HG03432 (cell line): Measurements from ENCODE around the gene PTPN6.
A peak's percentile ranks its signal among the peaks of the same experiment; 100 is the strongest.

ENCODE experiments used
- ATAC-seq: cut with Tn5 transposase; IDR thresholded peaks from one replicate; pipeline ENCODE4 v1.9.1; 2021; ENCODE audit warnings: mild to moderate bottlenecking, moderate library complexity; ENCODE audit not compliant: unreplicated experiment

PTPN6 gene

GRCh38 chr12:6965026-6965661 is 14.0 kb downstream of the PTPN6 start:
- peak; percentile 37 for ATAC-seq

- ATAC-seq, result no peak
Observed at GRCh38 chr12:6965714-6966113, 14.6 kb downstream of the PTPN6 start.

DNA sequence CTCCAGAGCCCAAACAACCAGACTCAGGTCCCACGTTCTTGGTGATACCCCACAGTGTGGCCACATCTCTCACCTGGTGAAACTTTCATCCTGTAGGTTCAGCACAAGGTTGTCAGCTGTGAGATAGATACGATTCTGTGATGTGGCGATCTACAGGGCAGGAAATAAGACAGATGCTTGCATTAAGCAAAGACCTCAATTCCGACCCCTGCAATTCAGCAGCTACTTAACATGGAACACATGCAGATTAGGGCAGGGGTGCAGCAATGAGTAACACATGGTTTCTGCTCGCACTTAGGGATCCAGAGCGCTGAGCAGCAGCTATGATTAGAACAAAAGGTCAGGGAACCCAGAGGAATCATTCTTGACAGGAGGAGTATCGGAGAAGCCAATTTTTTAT is 15.2 kb downstream of the PTPN6 start:
- ATAC-seq, result no peak

DNA sequence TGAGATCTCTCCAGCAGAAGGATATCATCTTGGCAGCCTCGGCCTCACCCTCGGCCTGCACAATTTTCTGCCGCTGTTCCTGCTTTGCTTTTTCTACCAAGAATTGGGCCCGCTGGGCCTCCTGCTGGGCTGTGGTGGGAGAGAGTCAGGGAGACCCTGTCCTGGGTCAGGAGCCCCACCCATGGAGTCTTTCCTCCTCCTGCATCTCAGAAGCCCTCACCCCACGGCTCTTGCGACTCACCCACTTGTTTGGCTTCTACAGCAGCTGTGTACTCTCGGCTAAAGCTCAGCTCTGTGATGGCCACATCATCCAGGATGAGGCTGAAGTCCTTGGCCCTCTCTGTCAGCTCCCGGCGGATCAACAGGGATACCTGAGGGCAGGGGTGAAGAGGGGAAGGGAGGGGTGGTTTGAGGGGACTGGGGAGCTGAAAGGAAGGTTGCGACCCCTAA is 16.5 kb downstream of the PTPN6 start:
- ATAC-seq, result no peak

DNA sequence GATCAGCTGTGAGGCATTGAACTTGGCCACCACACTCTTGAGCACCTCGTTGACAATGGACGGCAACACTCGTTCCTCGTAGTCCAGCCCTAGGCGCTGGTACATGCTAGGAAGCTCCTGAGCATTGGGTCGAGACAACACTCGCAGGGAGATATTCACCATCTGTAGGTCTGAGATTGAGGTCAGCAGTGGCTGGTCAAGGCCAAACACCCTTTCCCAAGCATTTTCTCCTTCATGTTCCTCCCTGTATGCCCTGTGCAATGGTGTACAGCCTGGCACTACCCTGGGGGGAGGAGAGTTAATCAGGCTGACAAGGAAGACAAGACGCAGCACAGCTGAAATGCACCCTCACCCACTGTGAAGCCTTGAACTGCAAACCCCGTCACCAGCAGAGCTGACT is 17.3 kb downstream of the PTPN6 start:
- no peak for ATAC-seq

- no peak for ATAC-seq
Observed at GRCh38 chr12:6970096-6970527, 19.0 kb downstream of the PTPN6 start.

DNA sequence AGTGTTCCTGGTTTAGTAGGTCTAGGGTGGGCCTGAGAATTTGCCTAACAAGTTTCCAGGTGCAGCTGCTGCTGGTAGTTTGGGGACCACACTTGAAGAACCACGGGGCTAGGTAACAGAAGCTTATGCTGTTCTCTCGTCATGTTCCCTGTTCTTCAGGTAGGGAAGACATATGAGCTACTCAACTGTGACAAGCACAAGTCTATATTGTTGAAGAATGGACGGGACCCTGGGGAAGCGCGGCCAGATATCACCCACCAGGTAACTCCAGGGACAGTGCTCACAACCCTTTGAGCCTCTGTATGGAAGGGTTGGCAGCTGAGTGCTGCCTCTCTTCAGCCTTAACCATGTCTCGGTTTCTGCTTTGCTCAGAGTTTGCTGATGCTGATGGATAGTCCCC is 23.0 kb downstream of the PTPN6 start:
- ATAC-seq, result no peak

GRCh38 chr12:6975297-6976032 is 24.3 kb downstream of the PTPN6 start:
- no peak for ATAC-seq

DNA sequence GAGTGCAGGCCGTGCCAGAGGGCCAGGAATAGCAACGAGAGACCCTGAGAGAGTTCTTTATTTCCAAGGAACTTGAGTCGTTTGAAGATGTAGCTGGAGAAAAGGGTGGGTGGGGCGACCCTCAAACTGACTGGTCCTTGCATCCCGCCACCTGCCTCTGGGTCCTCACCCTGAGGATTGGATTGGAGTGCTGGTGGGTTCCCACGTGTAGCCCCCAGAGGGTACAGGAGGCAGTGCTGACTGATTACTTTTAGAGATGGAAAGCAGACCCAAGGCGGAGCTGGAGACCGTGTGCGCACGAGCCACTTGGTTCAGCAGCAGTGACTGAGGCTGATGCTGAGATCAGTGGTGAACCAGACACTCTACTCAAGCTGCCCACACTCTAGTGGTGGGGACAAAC is 26.5 kb downstream of the PTPN6 start:
- no peak for ATAC-seq

- no peak for ATAC-seq
Observed at GRCh38 chr12:6978188-6978587, 27.0 kb downstream of the PTPN6 start.

- no peak for ATAC-seq
Observed at GRCh38 chr12:6978611-6979011, 27.5 kb downstream of the PTPN6 start.

- no peak for ATAC-seq
Observed at GRCh38 chr12:6979021-6979420, 27.9 kb downstream of the PTPN6 start.

GRCh38 chr12:6979453-6979852 is 28.3 kb downstream of the PTPN6 start:
- ATAC-seq, result no peak

- ATAC-seq, result no peak
Observed at GRCh38 chr12:6980075-6980474, 28.9 kb downstream of the PTPN6 start.

- no peak for ATAC-seq
Observed at GRCh38 chr12:6980740-6981139, 29.6 kb downstream of the PTPN6 start.

DNA sequence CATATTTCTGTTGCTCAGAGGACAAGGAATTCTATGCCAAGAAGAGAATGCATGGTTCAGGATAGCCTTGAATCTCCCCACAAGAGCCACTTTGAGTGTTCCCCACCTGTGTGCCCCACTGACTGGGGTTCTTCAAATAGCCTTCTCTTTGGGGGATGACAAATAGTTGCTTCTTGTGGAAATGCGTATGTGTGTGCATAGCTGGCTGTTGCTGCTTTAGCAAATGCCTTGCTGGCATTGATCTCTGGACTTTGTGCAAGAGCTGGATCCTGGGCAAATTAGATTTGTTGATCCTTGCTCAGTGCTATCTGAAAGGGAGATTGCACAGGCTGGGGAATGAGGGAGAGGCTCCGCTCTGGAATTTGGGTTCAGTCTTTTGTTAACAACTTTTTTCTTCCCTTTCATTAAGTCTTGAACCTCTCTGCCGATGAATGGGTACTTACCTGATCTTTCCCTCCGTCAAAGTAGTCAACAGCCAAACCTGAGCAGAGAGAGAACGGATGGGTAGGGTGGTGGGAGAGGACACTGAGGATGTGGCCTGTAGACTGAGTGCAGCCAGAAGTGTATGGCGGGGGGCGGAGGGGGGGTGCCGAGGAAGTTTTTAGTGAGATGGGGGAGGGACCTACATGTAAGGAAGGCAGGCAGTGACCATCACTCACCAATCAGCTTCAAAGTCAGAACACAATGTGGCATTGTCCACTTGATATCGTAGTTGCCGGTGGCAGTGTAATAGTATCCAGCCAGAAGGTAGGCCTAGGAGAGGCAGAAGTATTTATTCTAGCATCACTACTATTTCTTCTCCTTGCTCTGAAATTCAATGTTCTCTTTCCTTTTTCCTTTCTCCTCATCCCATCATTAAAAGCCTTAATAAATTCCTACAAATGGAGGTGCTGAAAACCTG is 30.2 kb downstream of the PTPN6 start:
- no peak for ATAC-seq

DNA sequence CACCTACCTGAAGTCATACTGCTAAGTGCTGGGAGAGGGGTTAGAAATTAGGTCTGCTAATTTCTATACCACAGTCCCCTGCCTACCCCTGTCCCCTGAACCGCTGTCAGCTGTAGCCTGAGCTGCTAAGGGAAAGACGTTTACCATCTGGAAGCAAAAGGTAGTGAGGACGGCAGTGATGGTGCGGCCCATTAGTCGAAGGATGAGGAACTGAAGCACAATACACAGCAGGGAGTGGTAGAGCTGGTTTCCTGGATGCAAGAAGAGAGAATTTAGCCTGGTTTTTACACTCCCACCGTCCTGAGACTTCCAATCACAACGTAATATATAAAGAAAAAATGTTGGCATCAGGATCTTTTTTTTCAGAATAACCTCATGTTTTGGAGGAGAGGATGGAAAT is 31.4 kb downstream of the PTPN6 start:
- ATAC-seq, result no peak

DNA sequence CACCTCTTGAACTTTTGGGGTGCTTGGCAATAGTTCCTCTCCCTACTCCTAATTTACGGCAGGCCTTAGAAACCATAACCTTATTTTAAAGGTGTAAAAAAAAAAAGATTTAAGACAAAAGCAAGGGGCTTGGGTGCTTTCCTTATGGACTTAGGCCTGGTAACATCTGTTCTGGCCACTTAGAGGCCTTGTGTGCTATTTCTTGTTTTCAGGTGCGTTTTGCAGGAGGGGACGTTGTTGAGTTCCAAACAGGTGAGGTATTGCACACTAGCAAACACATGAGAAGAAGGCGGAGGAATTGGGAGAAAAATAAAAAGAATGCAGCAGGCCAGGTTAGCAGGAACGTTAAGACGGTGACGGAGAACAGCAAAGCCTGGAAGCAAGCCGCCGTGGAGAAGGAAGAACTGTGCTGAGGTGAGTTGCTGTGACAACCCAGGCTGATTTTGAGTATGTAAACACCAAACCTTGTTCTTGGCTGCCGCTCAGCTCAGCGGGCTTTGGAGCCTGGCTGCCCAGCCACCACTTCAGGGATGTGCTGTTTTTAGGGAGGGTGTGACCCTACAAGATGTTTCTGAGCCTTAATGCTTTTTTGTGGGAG is 36.9 kb downstream of the PTPN6 start:
- ATAC-seq, result no peak

GRCh38 chr12:6996040-6996441 is 44.9 kb downstream of the PTPN6 start:
- ATAC-seq, result no peak

DNA sequence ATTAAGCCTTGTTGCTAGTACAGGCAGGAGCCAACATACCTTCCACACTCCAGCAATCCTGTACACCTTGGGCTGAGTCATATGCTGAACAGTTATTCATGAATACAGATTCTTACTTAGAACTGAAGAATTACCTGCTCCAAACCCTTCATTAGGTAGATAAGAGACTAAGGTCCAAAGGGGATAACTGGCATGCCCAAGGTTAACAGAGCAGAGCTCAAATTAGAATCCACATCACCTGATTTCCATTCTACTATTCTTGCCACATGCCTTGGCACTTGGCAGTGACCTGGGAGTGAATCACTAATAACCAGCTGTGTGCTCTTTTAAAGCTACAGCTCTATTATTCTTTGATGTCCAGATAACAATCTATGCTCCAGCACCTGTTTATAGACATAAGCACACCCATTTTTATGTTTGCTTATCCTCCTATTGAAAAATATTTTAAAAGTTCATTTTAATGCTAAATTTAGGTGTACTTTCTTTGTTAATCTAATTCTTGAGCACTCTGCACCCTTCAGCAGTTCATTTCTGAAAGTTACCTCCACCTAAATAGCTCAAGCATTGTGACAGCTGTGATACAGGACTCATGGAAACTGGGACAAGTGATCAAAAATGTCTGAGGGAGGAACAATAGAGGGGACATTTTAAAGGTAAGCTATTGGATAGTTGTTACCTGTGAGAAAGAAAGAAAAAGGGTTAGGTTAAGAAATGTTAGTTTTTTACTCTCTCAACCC is 47.7 kb downstream of the PTPN6 start:
- no peak for ATAC-seq
